ENCODE data around the gene UPF3A. TPM values are rescaled to one million over a fixed set of nuclear protein-coding genes. Genes with fewer than 3 reads are reported as not detected.
A peak's percentile ranks its signal among the peaks of the same experiment; 100 is the strongest.

Gene UPF3A
- total and polyA plus RNA-seq, 4 experiments from 2014 or later = 11.2 to 91.2 (median 60.2) TPM

GRCh38 chr13:114313061-114313860 lies 31.9 kb downstream of the UPF3A start:
- Histone ChIP-seq H3K36me3 (ENCODE audit: insufficient read depth, low read length) (no peaks in the 10 kb centered on the region), H3K9me3 (ENCODE audit: control insufficient read depth in 1 of 2, low read length in 2 of 2) (no peaks in the 10 kb centered on the region), H3K4me1 (ENCODE audit: insufficient read depth, low read length) (peaks cover 48% of the 10 kb centered on the region), H3K27me3 (ENCODE audit: insufficient read depth, low read length) (no peaks in the 10 kb centered on the region), H3K4me3 (ENCODE audit: low read length in 2 of 2) (peak overlapping the region; percentile 12 to 88), H3K27ac (ENCODE audit: low read depth, low read length) (peak overlapping the region; percentile 79)
- peak overlapping the region; percentile 74 to 98 (median 89) for H3K27ac Mint-ChIP-seq
- ChIA-PET POLR2A (ENCODE audit: partially characterized antibody) (interaction anchor here (1.7 to 4.1 kb wide), 2 partner anchors 15 to 32 kb away, joined by 3 to 24 read pairs; partner anchors contain the start of gene UPF3A), CTCF (ENCODE audit: partially characterized antibody) (interaction anchor here (0.8 kb wide), 1 partner anchor 33 kb away, joined by 5 read pairs; no protein-coding TSS in a partner anchor)
- no peaks in the 10 kb centered on the region for H3K27me3 Mint-ChIP-seq
- H3K36me3 Mint-ChIP-seq = peaks cover 0 to 4% of the 10 kb centered on the region in 2 donors
- H3K9me3 Mint-ChIP-seq = no peaks in the 10 kb centered on the region
- intact Hi-C loops (cut with micrococcal nuclease) = no loop called here
- H3K4me3 Mint-ChIP-seq = peak overlapping the region; percentile 79 to 95 (median 93)
- peaks cover 21 to 37% (median 31%) of the 10 kb centered on the region in 4 donors for H3K4me1 Mint-ChIP-seq
- peak in 1 of 5 donors; percentile 41 for DNase-seq

GRCh38 chr13:114314074-114314912 lies 32.9 kb downstream of the UPF3A start, which contains the start of gene CHAMP1:
CHAMP1 (plus strand) TSS chr13:114314503; CDS start chr13:114323843, 9,340 bp downstream.
- POLR2A ChIA-PET (ENCODE audit: partially characterized antibody) = interaction anchor here (1.1 to 4.1 kb wide), 4 partner anchors 14 to 45 kb away, joined by 3 to 24 read pairs (median 6); partner anchors contain the start of gene UPF3A
- CTCF ChIA-PET (ENCODE audit: partially characterized antibody) = interaction anchor here (0.8 kb wide), 1 partner anchor 34 kb away, joined by 5 read pairs; no protein-coding TSS in a partner anchor
- Mint-ChIP-seq H3K9me3 (no peaks in the 10 kb centered on the region), H3K4me1 (peaks cover 28 to 48% (median 40%) of the 10 kb centered on the region in 4 donors), H3K27me3 (no peaks in the 10 kb centered on the region), H3K36me3 (peaks cover 0 to 6% of the 10 kb centered on the region in 2 donors), H3K4me3 (peak within 1 kb of the TSS; percentile 86 to 95 (median 93)), H3K27ac (peak within 1 kb of the TSS; percentile 84 to 98 (median 90))
- intact Hi-C loops (cut with micrococcal nuclease) = loop anchor here (1.0 kb wide), 1 partner anchor 33 kb away; the partner anchor contains the start of gene UPF3A
- H3K9me3 ChIP-seq (ENCODE audit: control insufficient read depth in 1 of 2, low read length in 2 of 2) = no peaks in the 10 kb centered on the region
- peaks cover 58% of the 10 kb centered on the region for H3K4me1 ChIP-seq (ENCODE audit: insufficient read depth, low read length)
- peak; percentile 88 to 90 (median 89) for DNase-seq
- peak within 1 kb of the TSS; percentile 79 for H3K27ac ChIP-seq (ENCODE audit: low read depth, low read length)
- no peaks in the 10 kb centered on the region for H3K27me3 ChIP-seq (ENCODE audit: insufficient read depth, low read length)
- H3K4me3 ChIP-seq (ENCODE audit: low read length in 2 of 2) = peak within 1 kb of the TSS; percentile 12 to 88
- H3K36me3 ChIP-seq (ENCODE audit: insufficient read depth, low read length) = no peaks in the 10 kb centered on the region

GRCh38 chr13:114315074-114315785 lies 33.8 kb downstream of the UPF3A start:
- no peaks in the 10 kb centered on the region for H3K9me3 ChIP-seq (ENCODE audit: control insufficient read depth in 1 of 2, low read length in 2 of 2)
- H3K27me3 ChIP-seq (ENCODE audit: insufficient read depth, low read length) = no peaks in the 10 kb centered on the region
- H3K9me3 Mint-ChIP-seq = no peaks in the 10 kb centered on the region
- ChIA-PET CTCF (ENCODE audit: partially characterized antibody) (no interaction called here), POLR2A (ENCODE audit: partially characterized antibody) (interaction anchor here (1.1 to 1.6 kb wide), 2 partner anchors 33 to 46 kb away, joined by 5 to 6 read pairs; partner anchors contain the start of gene UPF3A)
- H3K4me1 Mint-ChIP-seq = peaks cover 36 to 57% (median 48%) of the 10 kb centered on the region in 4 donors
- peak overlapping the region; percentile 79 for H3K27ac ChIP-seq (ENCODE audit: low read depth, low read length)
- peaks cover 0 to 16% of the 10 kb centered on the region in 2 donors for H3K36me3 Mint-ChIP-seq
- intact Hi-C loops (cut with micrococcal nuclease) = no loop called here
- peak overlapping the region; percentile 12 to 88 for H3K4me3 ChIP-seq (ENCODE audit: low read length in 2 of 2)
- H3K27ac Mint-ChIP-seq = peak overlapping the region; percentile 74 to 92 (median 89)
- H3K4me3 Mint-ChIP-seq = peak overlapping the region; percentile 74 to 92 (median 88)
- peaks cover 3% of the 10 kb centered on the region for H3K36me3 ChIP-seq (ENCODE audit: insufficient read depth, low read length)
- H3K4me1 ChIP-seq (ENCODE audit: insufficient read depth, low read length) = peaks cover 63% of the 10 kb centered on the region
- DNase-seq = peak; percentile 39 to 59 (median 43)
- H3K27me3 Mint-ChIP-seq = no peaks in the 10 kb centered on the region

GRCh38 chr13:114318624-114319023 lies 37.2 kb downstream of the UPF3A start:
- Histone ChIP-seq H3K36me3 (ENCODE audit: insufficient read depth, low read length) (peaks cover 28% of the 10 kb centered on the region), H3K4me1 (ENCODE audit: insufficient read depth, low read length) (peaks cover 55% of the 10 kb centered on the region), H3K27me3 (ENCODE audit: insufficient read depth, low read length) (no peaks in the 10 kb centered on the region), H3K4me3 (ENCODE audit: low read length in 2 of 2) (no peak overlapping the region), H3K9me3 (ENCODE audit: control insufficient read depth in 1 of 2, low read length in 2 of 2) (no peaks in the 10 kb centered on the region), H3K27ac (ENCODE audit: low read depth, low read length) (no peak overlapping the region)
- ChIA-PET POLR2A (ENCODE audit: partially characterized antibody) (interaction anchor here (0.6 to 1.0 kb wide), 2 partner anchors 35 to 39 kb away, joined by 3 to 4 read pairs; no protein-coding TSS in a partner anchor), CTCF (ENCODE audit: partially characterized antibody) (interaction anchor here (1.4 to 2.4 kb wide), 3 partner anchors 9 to 21 kb away, joined by 3 to 6 read pairs (median 6); no protein-coding TSS in a partner anchor)
- H3K9me3 Mint-ChIP-seq = no peaks in the 10 kb centered on the region
- DNase-seq = no peak
- intact Hi-C loops (cut with micrococcal nuclease) = no loop called here
- peaks cover 13 to 36% of the 10 kb centered on the region in 2 donors for H3K36me3 Mint-ChIP-seq
- H3K27me3 Mint-ChIP-seq = no peaks in the 10 kb centered on the region
- peak overlapping the region in 1 of 8 donors; percentile 13 for H3K4me3 Mint-ChIP-seq
- H3K4me1 Mint-ChIP-seq = peaks cover 33 to 50% (median 42%) of the 10 kb centered on the region in 4 donors
- peak overlapping the region in 6 of 7 donors; percentile 19 to 77 (median 46) for H3K27ac Mint-ChIP-seq

GRCh38 chr13:114319441-114319913 lies 38.1 kb downstream of the UPF3A start:
- H3K4me3 ChIP-seq (ENCODE audit: low read length in 2 of 2) = no peak overlapping the region
- no peak for DNase-seq
- peaks cover 36% of the 10 kb centered on the region for H3K36me3 ChIP-seq (ENCODE audit: insufficient read depth, low read length)
- H3K9me3 ChIP-seq (ENCODE audit: control insufficient read depth in 1 of 2, low read length in 2 of 2) = no peaks in the 10 kb centered on the region
- Mint-ChIP-seq H3K27ac (peak overlapping the region; percentile 5 to 57 (median 43)), H3K9me3 (no peaks in the 10 kb centered on the region), H3K27me3 (no peaks in the 10 kb centered on the region), H3K4me3 (no peak overlapping the region), H3K36me3 (peaks cover 21 to 42% of the 10 kb centered on the region in 2 donors), H3K4me1 (peaks cover 31 to 51% (median 38%) of the 10 kb centered on the region in 4 donors)
- H3K27me3 ChIP-seq (ENCODE audit: insufficient read depth, low read length) = no peaks in the 10 kb centered on the region
- ChIA-PET POLR2A (ENCODE audit: partially characterized antibody) (no interaction called here), CTCF (ENCODE audit: partially characterized antibody) (interaction anchor here (1.4 to 2.4 kb wide), 3 partner anchors 10 to 21 kb away, joined by 3 to 6 read pairs (median 6); no protein-coding TSS in a partner anchor)
- intact Hi-C loops (cut with micrococcal nuclease) = no loop called here
- H3K4me1 ChIP-seq (ENCODE audit: insufficient read depth, low read length) = peaks cover 51% of the 10 kb centered on the region
- no peak overlapping the region for H3K27ac ChIP-seq (ENCODE audit: low read depth, low read length)

GRCh38 chr13:114320065-114320464 lies 38.7 kb downstream of the UPF3A start:
- Histone ChIP-seq H3K4me1 (ENCODE audit: insufficient read depth, low read length) (peaks cover 47% of the 10 kb centered on the region), H3K36me3 (ENCODE audit: insufficient read depth, low read length) (peaks cover 42% of the 10 kb centered on the region), H3K27ac (ENCODE audit: low read depth, low read length) (no peak overlapping the region), H3K27me3 (ENCODE audit: insufficient read depth, low read length) (no peaks in the 10 kb centered on the region), H3K4me3 (ENCODE audit: low read length in 2 of 2) (no peak overlapping the region), H3K9me3 (ENCODE audit: control insufficient read depth in 1 of 2, low read length in 2 of 2) (no peaks in the 10 kb centered on the region)
- Mint-ChIP-seq H3K9me3 (no peaks in the 10 kb centered on the region), H3K4me3 (no peak overlapping the region), H3K4me1 (peaks cover 27 to 47% (median 35%) of the 10 kb centered on the region in 4 donors), H3K27ac (peak overlapping the region in 6 of 7 donors; percentile 0 to 57 (median 28)), H3K27me3 (no peaks in the 10 kb centered on the region), H3K36me3 (peaks cover 25 to 46% of the 10 kb centered on the region in 2 donors)
- ChIA-PET CTCF (ENCODE audit: partially characterized antibody) (interaction anchor here (2.4 kb wide), 1 partner anchor 20 kb away, joined by 6 read pairs; no protein-coding TSS in a partner anchor), POLR2A (ENCODE audit: partially characterized antibody) (no interaction called here)
- intact Hi-C loops (cut with micrococcal nuclease) = no loop called here
- no peak for DNase-seq
